IgD-negative memory B cell (primary cell): ENCODE data around the gene DGAT2. TPM values are rescaled to one million over a fixed set of nuclear protein-coding genes. Genes with fewer than 3 reads are reported as not detected.

Experiments used
- H3K27ac Mint-ChIP-seq, 3 donors: one replicate each; pipeline ENCODE4 v1.8.0; 2020 to 2022; ENCODE audit warnings: mild to moderate bottlenecking in 3 of 3, mixed read lengths in 3 of 3, moderate library complexity in 1 of 3
- H3K27me3 Mint-ChIP-seq: one replicate; pipeline ENCODE4 v1.8.0; 2021; ENCODE audit warnings: mixed read lengths
- H3K36me3 Mint-ChIP-seq: one replicate; pipeline ENCODE4 v1.8.0; 2020; ENCODE audit warnings: mild to moderate bottlenecking, mixed read lengths
- H3K4me1 Mint-ChIP-seq, 3 donors: one replicate each; pipeline ENCODE4 v1.8.0; 2020 to 2022; ENCODE audit warnings: mixed read lengths in 3 of 3, mild to moderate bottlenecking in 1 of 3
- H3K4me3 Mint-ChIP-seq, 4 donors: one replicate each; pipeline ENCODE4 v1.8.0; 2020 to 2022; ENCODE audit warnings: mild to moderate bottlenecking in 4 of 4, mixed read lengths in 4 of 4, moderate library complexity in 3 of 4
- H3K9me3 Mint-ChIP-seq, 3 donors: one replicate each; pipeline ENCODE4 v1.8.0; 2020 to 2021; ENCODE audit warnings: mixed read lengths in 3 of 3, mild to moderate bottlenecking in 1 of 3
- polyA plus RNA-seq: library from polyadenylated mRNA; unstranded; fragments of 300-500 nt; fragmentation: Illumina TruSeq; gene quantifications from one replicate; pipeline ENCODE4 v1.2.3, GENCODE V29; 2021

DGAT2 gene
- polyA plus RNA-seq, 1 donor from 2014 or later = 21.9 TPM

DNA sequence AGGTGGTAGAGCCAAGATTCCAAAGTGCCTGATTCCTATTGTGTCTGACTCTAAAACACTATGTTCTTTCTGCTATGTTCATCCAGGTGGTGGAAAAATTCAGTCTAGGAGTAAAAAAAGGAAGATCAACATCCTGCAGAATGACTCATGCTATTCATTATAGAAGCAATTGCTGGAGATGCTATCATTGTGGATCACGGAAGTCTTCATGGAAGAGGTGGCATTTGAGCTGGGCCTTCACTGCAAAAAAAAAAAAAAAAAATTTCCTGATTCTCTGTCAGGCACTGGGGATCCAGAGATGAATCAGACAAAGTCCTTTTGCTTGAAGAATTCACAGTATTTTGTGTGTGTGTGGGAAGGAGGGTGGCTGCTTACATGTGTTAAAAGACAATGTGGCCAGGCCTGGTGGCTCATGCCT lies 45.1 kb downstream of the DGAT2 start:
- H3K27ac Mint-ChIP-seq = peak overlapping the region in 1 of 3 donors; percentile 99
- H3K36me3 Mint-ChIP-seq = no peaks in the 10 kb centered on the region
- peaks cover 29 to 41% (median 36%) of the 10 kb centered on the region in 3 donors for H3K4me1 Mint-ChIP-seq
- no peaks in the 10 kb centered on the region for H3K9me3 Mint-ChIP-seq
- no peaks in the 10 kb centered on the region for H3K27me3 Mint-ChIP-seq
- peak overlapping the region in 2 of 4 donors; percentile 98 to 99 for H3K4me3 Mint-ChIP-seq

DNA sequence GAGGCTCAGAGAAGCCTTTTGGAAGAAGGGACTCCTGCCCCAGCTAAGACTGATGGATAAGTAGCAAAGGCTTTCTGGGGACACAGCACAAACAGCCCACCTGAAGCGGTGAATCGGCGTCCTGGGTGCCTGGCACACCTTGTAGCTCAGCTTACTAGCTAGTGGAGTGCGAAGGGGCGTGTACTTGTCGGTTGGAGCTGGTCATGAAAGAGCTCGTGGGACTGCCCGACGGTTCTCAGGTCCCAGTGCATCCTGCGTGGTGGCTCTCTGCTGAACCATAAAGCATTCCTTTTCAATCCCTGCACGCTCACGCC lies 45.7 kb downstream of the DGAT2 start:
- Mint-ChIP-seq H3K27ac (peak overlapping the region in 1 of 3 donors; percentile 99), H3K4me1 (peaks cover 34 to 44% (median 38%) of the 10 kb centered on the region in 3 donors), H3K36me3 (peaks cover 2% of the 10 kb centered on the region), H3K27me3 (no peaks in the 10 kb centered on the region), H3K9me3 (no peaks in the 10 kb centered on the region), H3K4me3 (peak overlapping the region in 2 of 4 donors; percentile 98 to 99)

DNA sequence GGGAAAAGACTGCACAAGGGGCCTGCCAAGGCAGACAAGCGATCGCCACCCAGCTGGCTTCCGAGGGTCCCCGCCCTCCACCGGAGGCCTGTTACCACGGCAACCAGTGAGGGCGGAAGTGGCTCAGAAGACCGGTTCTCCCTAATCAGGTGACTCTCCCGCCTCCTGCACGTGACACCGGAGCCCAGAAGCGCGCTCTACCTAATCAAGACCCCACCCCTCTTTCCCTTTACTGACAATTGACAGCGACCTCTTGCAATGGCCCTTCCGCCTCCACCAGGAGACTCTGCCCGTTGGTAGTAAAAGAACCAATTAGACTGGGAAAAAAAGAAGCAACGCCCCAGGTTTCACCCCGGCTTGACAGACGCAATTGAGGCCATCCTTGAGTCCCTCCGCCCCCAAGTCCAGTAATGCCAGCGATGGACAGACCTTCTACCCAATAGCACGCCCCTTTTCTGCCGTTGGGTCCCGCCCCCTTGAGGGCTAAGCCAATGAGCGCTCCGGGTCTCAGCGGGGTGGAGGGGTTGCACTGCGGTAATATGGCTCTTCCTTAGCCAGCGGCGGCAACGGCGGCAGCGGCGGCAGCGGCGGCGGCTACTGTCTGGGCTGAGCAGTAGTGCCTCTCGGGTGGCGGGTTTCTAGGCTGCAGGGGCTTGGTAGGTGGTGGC lies 46.2 kb downstream of the DGAT2 start, which contains the start of gene UVRAG:
TSS of gene UVRAG (plus strand) at position 534 of the 668 bp plus-strand sequence. CDS start 198 bp downstream, outside the sequence.
- Mint-ChIP-seq H3K27ac (peak within 1 kb of the TSS in 1 of 3 donors; percentile 99), H3K9me3 (no peaks in the 10 kb centered on the region), H3K36me3 (peaks cover 2% of the 10 kb centered on the region), H3K4me3 (peak within 1 kb of the TSS in 2 of 4 donors; percentile 98 to 99), H3K4me1 (peaks cover 34 to 40% (median 34%) of the 10 kb centered on the region in 3 donors), H3K27me3 (no peaks in the 10 kb centered on the region)

DNA sequence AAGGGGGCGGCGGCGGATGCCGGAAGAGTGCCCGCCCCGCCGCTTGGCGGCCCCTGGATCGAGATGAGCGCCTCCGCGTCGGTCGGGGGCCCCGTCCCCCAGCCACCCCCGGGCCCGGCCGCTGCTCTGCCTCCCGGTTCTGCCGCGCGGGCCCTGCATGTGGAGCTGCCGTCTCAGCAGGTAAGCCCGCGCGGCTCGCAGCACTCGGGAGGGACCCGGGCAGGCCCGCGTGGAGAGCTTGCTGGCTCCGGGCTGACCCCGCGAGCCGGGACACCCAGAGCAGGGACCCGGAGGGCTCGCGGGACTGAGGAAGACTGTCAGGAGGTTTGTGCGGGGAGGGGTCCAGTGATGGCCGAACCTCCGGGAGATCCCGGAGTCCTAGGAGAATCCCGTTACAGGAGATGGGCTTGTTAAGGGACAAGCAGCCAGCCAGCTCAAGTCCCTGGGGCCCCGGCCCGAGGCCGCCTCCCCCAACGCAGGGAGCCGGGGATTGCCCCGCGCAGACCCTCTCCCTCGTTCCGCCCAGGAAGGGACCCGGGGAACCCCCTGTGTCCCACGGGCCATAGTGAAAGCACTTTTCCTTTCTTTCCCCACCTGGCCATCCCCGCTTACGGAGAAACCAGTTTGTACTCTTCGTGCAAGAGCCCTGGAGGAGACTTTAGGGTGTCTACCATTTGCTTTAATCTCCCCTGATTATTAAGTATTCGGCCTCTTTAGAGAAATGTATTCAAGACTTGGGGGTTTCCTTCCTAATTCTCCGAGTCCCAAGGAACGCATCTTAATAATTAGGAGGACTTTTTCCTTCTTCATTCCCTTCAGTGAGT lies 47.0 kb downstream of the DGAT2 start:
- Mint-ChIP-seq H3K27me3 (no peaks in the 10 kb centered on the region), H3K4me1 (peaks cover 27 to 36% (median 28%) of the 10 kb centered on the region in 3 donors), H3K4me3 (peak overlapping the region in 2 of 4 donors; percentile 98 to 99), H3K9me3 (no peaks in the 10 kb centered on the region), H3K36me3 (peaks cover 2% of the 10 kb centered on the region), H3K27ac (peak overlapping the region in 1 of 3 donors; percentile 99)

DNA sequence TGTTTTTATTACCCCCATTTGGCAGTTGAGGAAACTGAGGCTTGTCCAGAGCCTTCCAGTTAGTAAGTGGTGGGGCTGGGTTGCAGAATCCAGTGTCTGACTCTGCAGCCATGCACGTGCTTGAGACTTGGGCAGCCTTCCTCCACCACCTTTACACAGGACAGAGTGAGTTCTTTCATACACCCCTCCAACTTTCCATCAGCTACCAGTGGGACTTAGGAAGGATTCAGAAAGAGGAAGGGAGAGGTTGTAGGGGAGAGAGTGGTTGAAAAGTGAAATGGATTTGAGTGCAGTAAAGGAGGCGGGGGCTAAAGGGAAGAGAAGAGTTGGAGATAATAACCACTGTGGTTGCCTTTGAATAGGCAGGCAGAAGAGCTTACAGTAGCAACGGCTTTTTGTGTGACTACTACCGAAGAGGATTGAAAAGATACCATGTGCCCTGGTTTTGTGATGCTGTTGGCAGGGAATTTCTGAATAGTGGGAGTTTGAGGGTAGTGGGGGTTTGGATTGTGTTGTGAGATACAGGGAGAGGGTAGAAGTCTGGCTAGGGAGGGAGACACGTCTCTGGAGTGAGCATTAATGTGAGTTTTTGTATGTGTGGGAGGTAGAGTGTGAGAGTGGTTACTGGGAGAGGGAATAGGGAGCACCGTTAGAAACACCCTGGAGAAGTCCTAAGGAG lies 48.1 kb downstream of the DGAT2 start:
- Mint-ChIP-seq H3K27ac (no peak overlapping the region), H3K9me3 (peaks cover 0 to 2% (median 0%) of the 10 kb centered on the region in 3 donors), H3K4me1 (peaks cover 27 to 34% (median 30%) of the 10 kb centered on the region in 3 donors), H3K27me3 (no peaks in the 10 kb centered on the region), H3K36me3 (peaks cover 11% of the 10 kb centered on the region), H3K4me3 (no peak overlapping the region)

DNA sequence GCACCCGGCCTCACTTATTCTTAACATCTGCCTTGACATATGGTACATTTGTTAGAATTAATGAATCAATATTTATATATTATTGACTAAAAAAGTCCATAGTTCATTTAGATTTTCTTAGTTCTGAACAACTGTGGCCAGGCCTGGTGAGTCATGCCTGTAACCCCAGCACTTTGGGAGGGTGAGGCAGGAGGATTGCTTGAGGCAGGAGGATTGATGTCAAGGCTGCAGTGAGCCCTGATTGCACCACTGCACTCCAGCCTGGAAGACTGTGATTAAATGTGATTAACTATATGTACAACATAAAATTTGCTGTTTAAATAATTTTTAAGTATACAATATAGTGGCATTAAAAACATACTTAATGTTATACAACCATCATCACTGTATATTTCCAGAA lies 52.1 kb downstream of the DGAT2 start:
- peak overlapping the region in 3 of 4 donors; percentile 37 to 89 (median 76) for H3K4me3 Mint-ChIP-seq
- peaks cover 0 to 2% (median 0%) of the 10 kb centered on the region in 3 donors for H3K9me3 Mint-ChIP-seq
- H3K36me3 Mint-ChIP-seq = peaks cover 17% of the 10 kb centered on the region
- H3K4me1 Mint-ChIP-seq = peaks cover 43 to 49% (median 47%) of the 10 kb centered on the region in 3 donors
- H3K27ac Mint-ChIP-seq = peak overlapping the region in 2 of 3 donors; percentile 46 to 51
- H3K27me3 Mint-ChIP-seq = no peaks in the 10 kb centered on the region

DNA sequence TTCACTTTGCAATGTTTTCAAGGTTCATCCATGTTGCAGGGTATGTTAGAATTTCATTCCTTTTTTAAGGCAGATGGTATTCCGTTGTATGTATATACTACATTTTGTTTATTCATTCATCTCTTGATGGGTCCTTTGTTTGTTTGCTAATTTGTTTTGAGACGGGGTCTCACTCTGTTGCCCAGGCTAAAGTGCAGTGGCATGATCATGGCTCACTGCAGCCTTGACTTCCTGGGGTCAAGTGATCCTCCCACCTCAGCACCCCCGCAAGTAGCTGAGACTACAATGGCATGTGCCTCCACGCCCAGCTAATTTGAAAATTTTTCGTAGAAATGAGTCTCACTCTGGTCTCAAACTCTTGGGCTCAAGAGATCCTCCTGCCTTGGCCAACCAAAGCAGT lies 52.6 kb downstream of the DGAT2 start:
- Mint-ChIP-seq H3K36me3 (peaks cover 17% of the 10 kb centered on the region), H3K27me3 (no peaks in the 10 kb centered on the region), H3K9me3 (peaks cover 0 to 2% (median 0%) of the 10 kb centered on the region in 3 donors), H3K4me1 (peaks cover 44 to 53% (median 47%) of the 10 kb centered on the region in 3 donors), H3K4me3 (peak overlapping the region; percentile 36 to 89 (median 58)), H3K27ac (peak overlapping the region; percentile 46 to 74 (median 51))

DNA sequence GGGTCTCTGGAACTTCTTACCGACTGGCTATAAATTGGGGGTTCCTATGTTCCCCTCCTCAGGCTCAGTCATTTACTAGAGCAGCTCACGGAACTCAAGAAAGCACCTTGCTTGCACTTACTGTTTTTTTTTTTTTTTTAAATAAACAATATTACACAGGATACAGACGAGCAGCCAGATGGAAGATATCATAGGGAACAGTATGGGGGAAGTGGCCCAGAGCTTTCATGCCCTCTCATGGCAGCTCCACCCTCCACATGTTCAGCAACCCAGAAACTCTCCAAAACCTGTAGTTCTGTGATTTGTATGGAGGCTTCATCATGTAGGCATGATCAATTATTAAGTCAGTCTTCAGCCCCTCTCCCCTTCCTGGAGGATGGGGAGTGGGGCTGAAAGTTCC lies 54.0 kb downstream of the DGAT2 start:
- Mint-ChIP-seq H3K27me3 (no peaks in the 10 kb centered on the region), H3K27ac (peak overlapping the region; percentile 74 to 96 (median 85)), H3K4me3 (peak overlapping the region; percentile 49 to 89 (median 79)), H3K9me3 (peaks cover 0 to 2% (median 0%) of the 10 kb centered on the region in 3 donors), H3K4me1 (peaks cover 58 to 66% (median 59%) of the 10 kb centered on the region in 3 donors), H3K36me3 (peaks cover 19% of the 10 kb centered on the region)

DNA sequence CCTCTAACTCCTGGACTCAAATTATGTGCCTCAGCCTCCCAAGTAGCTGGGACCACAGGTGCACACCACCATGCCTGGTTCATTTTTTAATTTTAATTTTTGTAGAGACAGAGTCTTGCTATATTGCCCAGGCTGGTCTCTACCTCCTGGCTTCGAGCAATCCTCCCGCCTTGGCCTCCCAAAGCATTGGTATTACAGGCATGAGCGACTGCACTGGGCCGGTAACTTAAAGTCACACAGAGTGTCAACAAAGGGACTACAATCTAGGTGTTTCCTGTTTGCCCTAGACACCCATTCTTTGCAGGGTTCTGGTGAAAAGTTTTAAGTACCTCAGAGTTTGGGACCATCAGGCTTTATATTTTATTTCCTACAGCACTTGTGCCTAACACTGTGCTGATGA lies 54.8 kb downstream of the DGAT2 start:
- H3K4me1 Mint-ChIP-seq = peaks cover 58 to 63% (median 59%) of the 10 kb centered on the region in 3 donors
- peaks cover 0 to 2% (median 0%) of the 10 kb centered on the region in 3 donors for H3K9me3 Mint-ChIP-seq
- H3K27me3 Mint-ChIP-seq = no peaks in the 10 kb centered on the region
- H3K4me3 Mint-ChIP-seq = peak overlapping the region in 3 of 4 donors; percentile 79 to 89 (median 79)
- peaks cover 19% of the 10 kb centered on the region for H3K36me3 Mint-ChIP-seq
- H3K27ac Mint-ChIP-seq = peak overlapping the region; percentile 74 to 96 (median 85)

DNA sequence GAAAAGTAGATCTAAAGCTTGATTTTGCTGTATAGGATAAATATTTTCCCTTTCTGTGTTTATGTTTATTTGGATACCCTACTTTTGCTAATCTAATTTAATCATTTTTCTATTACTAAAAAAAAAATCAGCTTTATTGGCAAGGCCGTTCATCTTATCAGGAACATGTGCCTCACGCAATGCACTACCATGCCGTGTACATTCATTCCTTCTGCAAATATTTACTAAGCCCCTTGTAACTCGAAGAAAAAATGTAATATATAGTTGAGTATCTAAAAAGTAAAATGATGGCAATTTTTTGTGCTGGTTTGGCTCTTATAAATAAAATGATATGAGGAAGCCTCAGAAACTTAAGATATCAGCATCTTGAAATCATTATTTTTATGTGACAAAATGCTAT lies 55.4 kb downstream of the DGAT2 start:
- H3K27ac Mint-ChIP-seq = peak overlapping the region; percentile 74 to 96 (median 85)
- peaks cover 54 to 62% (median 55%) of the 10 kb centered on the region in 3 donors for H3K4me1 Mint-ChIP-seq
- peak overlapping the region; percentile 75 to 95 (median 85) for H3K4me3 Mint-ChIP-seq
- H3K9me3 Mint-ChIP-seq = peaks cover 0 to 2% (median 0%) of the 10 kb centered on the region in 3 donors
- H3K27me3 Mint-ChIP-seq = no peaks in the 10 kb centered on the region
- H3K36me3 Mint-ChIP-seq = peaks cover 19% of the 10 kb centered on the region

DNA sequence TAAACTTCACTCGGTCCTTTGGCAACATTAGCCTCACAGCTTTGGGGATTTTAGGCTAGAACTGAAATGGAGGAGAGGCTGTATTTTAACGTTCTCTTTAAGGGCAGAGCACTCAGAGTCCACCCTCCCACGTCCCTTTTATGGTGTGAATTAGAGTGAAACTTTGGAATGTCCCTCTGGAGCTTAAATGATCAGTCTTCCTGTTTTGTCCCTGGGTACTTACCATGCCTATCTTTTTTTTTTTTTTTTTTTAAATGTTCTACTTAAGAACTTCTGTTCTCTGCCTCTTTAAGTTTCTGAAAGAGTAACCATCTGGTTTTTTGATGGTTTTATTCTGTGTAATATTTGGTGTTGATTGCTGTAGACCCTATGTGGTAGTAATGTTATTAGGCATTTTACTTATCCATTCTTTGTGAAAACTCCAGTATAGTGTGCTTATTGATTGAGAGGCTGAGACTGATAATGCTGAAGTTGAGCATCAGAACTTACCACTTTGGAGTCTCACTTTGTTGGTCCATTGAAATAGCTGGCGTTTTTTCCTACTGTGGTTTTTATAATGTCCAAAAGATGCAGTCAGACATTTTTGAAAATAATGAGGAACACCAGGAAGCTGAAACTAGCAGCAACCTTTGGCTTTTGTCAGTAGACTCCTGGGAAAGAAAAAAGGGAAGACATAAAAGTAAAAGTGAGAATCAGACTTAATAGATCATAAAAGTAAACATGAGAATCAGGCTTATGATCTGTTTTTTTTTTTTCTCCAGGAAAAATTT lies 58.1 kb downstream of the DGAT2 start:
- Mint-ChIP-seq H3K9me3 (no peaks in the 10 kb centered on the region), H3K4me1 (peaks cover 53 to 64% (median 59%) of the 10 kb centered on the region in 3 donors), H3K27me3 (no peaks in the 10 kb centered on the region), H3K27ac (peak overlapping the region; percentile 74 to 96 (median 85)), H3K36me3 (peaks cover 8% of the 10 kb centered on the region), H3K4me3 (peak overlapping the region; percentile 52 to 95 (median 74))

DNA sequence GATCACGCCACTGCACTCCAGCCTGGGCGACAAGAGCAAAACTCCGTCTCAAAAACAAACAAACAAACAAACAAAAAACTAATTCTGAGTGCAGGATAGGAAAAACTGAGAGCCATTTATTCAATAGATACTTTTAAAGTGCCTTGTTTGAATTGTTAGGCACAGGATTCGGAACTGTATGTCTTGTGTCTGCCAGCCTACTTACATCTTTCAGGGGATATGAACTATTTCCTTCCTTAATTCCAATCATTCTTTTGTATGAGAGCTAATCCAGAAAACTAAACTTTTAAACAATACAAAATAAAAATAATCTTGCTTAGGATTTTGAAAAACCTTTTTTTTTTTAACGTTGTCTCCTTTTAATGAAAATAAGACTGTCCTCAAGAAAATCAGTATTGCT lies 59.0 kb downstream of the DGAT2 start:
- no peaks in the 10 kb centered on the region for H3K27me3 Mint-ChIP-seq
- H3K36me3 Mint-ChIP-seq = peaks cover 3% of the 10 kb centered on the region
- no peaks in the 10 kb centered on the region for H3K9me3 Mint-ChIP-seq
- H3K4me1 Mint-ChIP-seq = peaks cover 47 to 64% (median 62%) of the 10 kb centered on the region in 3 donors
- peak overlapping the region in 3 of 4 donors; percentile 2 to 72 (median 3) for H3K4me3 Mint-ChIP-seq
- peak overlapping the region; percentile 11 to 85 (median 63) for H3K27ac Mint-ChIP-seq

DNA sequence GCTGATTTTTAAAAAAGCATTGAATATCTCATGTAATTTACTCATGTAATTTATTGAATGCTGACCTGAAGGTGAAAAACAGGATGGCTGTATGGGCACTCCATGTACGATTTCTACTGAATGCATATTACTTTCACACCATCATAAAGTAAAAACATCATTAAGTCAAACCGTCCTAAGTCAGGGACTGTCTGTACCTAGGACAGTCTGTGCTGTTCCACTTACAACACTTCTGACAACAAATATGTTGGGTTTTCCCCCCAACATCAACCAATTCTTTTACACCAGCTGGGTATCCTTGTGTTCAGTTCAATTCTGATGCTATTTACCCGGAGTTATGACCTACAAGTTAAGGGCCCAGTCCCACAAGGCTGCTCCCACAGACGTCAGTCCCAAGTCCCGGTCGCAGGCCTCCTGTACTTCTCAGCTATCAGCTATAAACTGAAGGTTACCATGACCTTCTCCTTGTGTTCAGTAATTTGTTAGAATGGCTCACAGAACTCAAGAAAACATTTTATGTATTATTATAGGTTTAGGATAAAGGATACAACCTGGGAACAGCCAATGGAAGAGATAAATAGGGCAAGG lies 63.4 kb downstream of the DGAT2 start:
- H3K36me3 Mint-ChIP-seq = peaks cover 12% of the 10 kb centered on the region
- no peaks in the 10 kb centered on the region for H3K27me3 Mint-ChIP-seq
- no peaks in the 10 kb centered on the region for H3K9me3 Mint-ChIP-seq
- H3K4me1 Mint-ChIP-seq = peaks cover 42 to 72% (median 64%) of the 10 kb centered on the region in 3 donors
- H3K27ac Mint-ChIP-seq = peak overlapping the region in 1 of 3 donors; percentile 63
- peak overlapping the region in 1 of 4 donors; percentile 65 for H3K4me3 Mint-ChIP-seq
